MM.1S (cell line): Measurements from ENCODE around the gene HDLBP.
A peak's percentile ranks its signal among the peaks of the same experiment; 100 is the strongest.

Experiments
- DNase-seq: peaks from one replicate; pipeline ENCODE4 v3.0.0-alpha.2; 2015
- H2AFZ ChIP-seq: fragments of 300-600 bp; sonication (generic); 2 replicates; pipeline ENCODE4 v1.6.0; 2016; ENCODE audit warnings: antibody characterized with exemption, low read length
- H3F3A ChIP-seq: fragments of 300-600 bp; sonication (generic); 2 replicates; pipeline ENCODE4 v1.6.1; 2016; ENCODE audit warnings: mild to moderate bottlenecking, antibody characterized with exemption, low read length, moderate library complexity, mixed read lengths; ENCODE audit not compliant: insufficient read depth
- H3K27ac ChIP-seq: fragments of 300-600 bp; sonication (generic); 2 replicates; pipeline ENCODE4 v1.5.1; 2016; ENCODE audit warnings: mild to moderate bottlenecking, low read length
- H3K27me3 ChIP-seq: fragments of 300-600 bp; sonication (generic); replicated peaks from 2 replicates; pipeline ENCODE4 v1.6.0; 2016; ENCODE audit warnings: low read length; ENCODE audit not compliant: insufficient read depth
- H3K36me3 ChIP-seq: fragments of 300-600 bp; sonication (generic); replicated peaks from 2 replicates; pipeline ENCODE4 v1.6.1; 2016; ENCODE audit warnings: mild to moderate bottlenecking, low read length, mixed read lengths; ENCODE audit not compliant: insufficient read depth
- H3K4me1 ChIP-seq: fragments of 300-600 bp; sonication (generic); 2 replicates; pipeline ENCODE4 v1.6.1; 2016; ENCODE audit warnings: low read length, mixed read lengths
- H3K4me2 ChIP-seq: fragments of 300-600 bp; sonication (generic); 2 replicates; pipeline ENCODE4 v1.6.0; 2016; ENCODE audit warnings: low read depth, low read length
- H3K4me3 ChIP-seq: fragments of 300-600 bp; sonication (generic); 2 replicates; pipeline ENCODE4 v1.5.1; 2016; ENCODE audit warnings: low read length, mixed read lengths
- H3K79me2 ChIP-seq: fragments of 300-600 bp; sonication (generic); 2 replicates; pipeline ENCODE4 v1.6.1; 2016; ENCODE audit warnings: mixed run types, low read length, mixed read lengths
- H3K9ac ChIP-seq: fragments of 300-600 bp; sonication (generic); 2 replicates; pipeline ENCODE4 v1.6.1; 2016; ENCODE audit warnings: low read length, mixed read lengths
- H3K9me2 ChIP-seq: fragments of 300-600 bp; sonication (generic); replicated peaks from 2 replicates; pipeline ENCODE4 v1.6.1; 2016; ENCODE audit warnings: mild to moderate bottlenecking, low read length, mixed read lengths; ENCODE audit not compliant: insufficient read depth
- H3K9me3 ChIP-seq: fragments of 300-600 bp; sonication (generic); replicated peaks from 2 replicates; pipeline ENCODE4 v1.6.1; 2016; ENCODE audit warnings: mild to moderate bottlenecking, low read length, mixed read lengths; ENCODE audit not compliant: insufficient read depth
- H4K20me1 ChIP-seq: fragments of 300-600 bp; sonication (generic); 2 replicates; pipeline ENCODE4 v1.6.1; 2016; ENCODE audit warnings: mild to moderate bottlenecking, low read length, moderate library complexity, mixed read lengths; ENCODE audit not compliant: insufficient read depth
- CTCF ChIP-seq: fragments of 300-600 bp; sonication (generic); IDR thresholded peaks from 2 replicates; pipeline ENCODE4 v1.5.1; 2016; ENCODE audit warnings: antibody characterized with exemption, low read length, mixed read lengths
- EZH2 ChIP-seq: fragments of 300-600 bp; sonication (generic); optimal IDR thresholded peaks from 2 replicates; pipeline ENCODE3; 2017; ENCODE audit warnings: low read depth, mild to moderate bottlenecking, antibody characterized with exemption, low read length, mixed read lengths
- EZH2phosphoT487 ChIP-seq: fragments of 300-600 bp; sonication (generic); IDR thresholded peaks from 2 replicates; pipeline ENCODE4 v1.6.1; 2018; ENCODE audit warnings: antibody characterized with exemption, low read length

The HDLBP gene

GRCh38 chr2:241356871-241357260 is 41.4 kb upstream of the HDLBP start:
- Histone ChIP-seq H4K20me1 (peaks cover 3% of the 10 kb centered on the region; the same call in 1 of the 2 replicates), H3K27ac (peak overlapping the region; percentile 77; the same call in 1 of the 2 replicates), H2AFZ (no peak overlapping the region), H3K4me3 (peak overlapping the region; percentile 90), H3K79me2 (peaks cover 55% of the 10 kb centered on the region), H3K36me3 (no peaks in the 10 kb centered on the region), H3K27me3 (no peaks in the 10 kb centered on the region), H3K9me2 (no peaks in the 10 kb centered on the region), H3K4me1 (peaks cover 13% of the 10 kb centered on the region), H3K9ac (peak overlapping the region; percentile 90), H3F3A (peaks cover 21% of the 10 kb centered on the region), H3K4me2 (peak overlapping the region; percentile 85), H3K9me3 (no peaks in the 10 kb centered on the region)
- no peak for DNase-seq
- no peak for TF ChIP-seq EZH2phosphoT487
- no peak for TF ChIP-seq EZH2
- TF ChIP-seq CTCF = no peak

GRCh38 chr2:241355983-241356870 is 40.8 kb upstream of the HDLBP start, which contains the start of gene FARP2:
Gene FARP2, plus strand, starts transcription at chr2:241356285. Its CDS starts 16,823 bp downstream, at chr2:241373108.
- TF ChIP-seq EZH2 = no peak
- no peak for TF ChIP-seq EZH2phosphoT487
- no peak for TF ChIP-seq CTCF
- Histone ChIP-seq H3K4me1 (peaks cover 13% of the 10 kb centered on the region), H3K79me2 (peaks cover 50% of the 10 kb centered on the region), H3K27ac (peak within 1 kb of the TSS; percentile 77; the same call in 1 of the 2 replicates), H3F3A (peaks cover 21% of the 10 kb centered on the region), H3K9me3 (no peaks in the 10 kb centered on the region), H3K27me3 (no peaks in the 10 kb centered on the region), H3K4me3 (peak within 1 kb of the TSS; percentile 90), H3K4me2 (peak within 1 kb of the TSS; percentile 85), H3K36me3 (no peaks in the 10 kb centered on the region), H4K20me1 (peaks cover 3% of the 10 kb centered on the region; the same call in 1 of the 2 replicates), H3K9me2 (no peaks in the 10 kb centered on the region), H3K9ac (peak within 1 kb of the TSS; percentile 90), H2AFZ (no peak within 1 kb of the TSS; the same call in 1 of the 2 replicates)
- DNase-seq = peak; percentile 98

GRCh38 chr2:241354668-241355658 is 39.5 kb upstream of the HDLBP start:
- H3K27ac ChIP-seq = no peak overlapping the region
- peak overlapping the region; percentile 40 for H3K4me3 ChIP-seq
- H3K4me2 ChIP-seq = peak overlapping the region; percentile 76
- DNase-seq = peak; percentile 74
- no peak overlapping the region; the same call in 1 of the 2 replicates for H2AFZ ChIP-seq
- no peaks in the 10 kb centered on the region for H4K20me1 ChIP-seq
- no peaks in the 10 kb centered on the region for H3K27me3 ChIP-seq
- peaks cover 38% of the 10 kb centered on the region for H3K79me2 ChIP-seq
- peaks cover 13% of the 10 kb centered on the region for H3K4me1 ChIP-seq
- TF ChIP-seq EZH2 = no peak
- no peak for TF ChIP-seq EZH2phosphoT487
- TF ChIP-seq CTCF = no peak
- no peak overlapping the region for H3K9ac ChIP-seq
- H3K9me3 ChIP-seq = no peaks in the 10 kb centered on the region
- no peaks in the 10 kb centered on the region for H3K9me2 ChIP-seq
- no peaks in the 10 kb centered on the region for H3K36me3 ChIP-seq
- peaks cover 21% of the 10 kb centered on the region for H3F3A ChIP-seq
